GM21381 (cell line): Measurements from ENCODE around the gene FAM193B.

Source experiments
- ATAC-seq: cut with Tn5 transposase; IDR thresholded peaks from one replicate; pipeline ENCODE4 v1.9.1; 2021; ENCODE audit warnings: mild to moderate bottlenecking, moderate library complexity; ENCODE audit not compliant: unreplicated experiment

Gene FAM193B

GRCh38 chr5:177472460-177473442 lies 81.6 kb downstream of the FAM193B start:
- peak; percentile 47 for ATAC-seq

GRCh38 chr5:177471610-177472356 lies 82.6 kb downstream of the FAM193B start:
- ATAC-seq = no peak

- no peak for ATAC-seq
Measured at GRCh38 chr5:177470759-177471536, 83.4 kb downstream of the FAM193B start.
